SK-N-MC (cell line): Measurements from ENCODE around the gene DIPK1B.

ENCODE experiments used
- EZH2 ChIP-seq: fragments of 200-600 bp; sonication (generic); IDR thresholded peaks from one replicate; pipeline ENCODE4 v1.6.1; 2017; ENCODE audit warnings: antibody characterized with exemption
- FOXP2 ChIP-seq: optimal IDR thresholded peaks from 2 replicates; pipeline ENCODE3; 2011; ENCODE audit warnings: mild to moderate bottlenecking, moderate library complexity; ENCODE audit not compliant: insufficient read depth; ENCODE audit errors: extremely low read length, control extremely low read depth
- POLR2AphosphoS5 ChIP-seq: IDR thresholded peaks from 2 replicates; pipeline ENCODE4 v1.6.1; 2012; ENCODE audit warnings: mild to moderate bottlenecking, low read depth, low read length, borderline replicate concordance

GRCh38 chr9:136743639-136744211, 31.4 kb downstream of the DIPK1B start:
- TF ChIP-seq EZH2 (no peak), FOXP2 (no peak), POLR2AphosphoS5 (no peak)
